NT2/D1 (cell line): ENCODE results near the gene KBTBD7.

Experiments
- SUZ12 ChIP-seq: IDR thresholded peaks from 2 replicates; pipeline ENCODE4 v1.6.1; 2011; ENCODE audit not compliant: insufficient read length, insufficient read depth; ENCODE audit errors: extremely low read depth
- YY1 ChIP-seq: IDR thresholded peaks from 2 replicates; pipeline ENCODE4 v1.6.1; 2011; ENCODE audit not compliant: insufficient read length, insufficient read depth
- ZNF274 ChIP-seq: IDR thresholded peaks from 2 replicates; pipeline ENCODE4 v1.6.1; 2011; ENCODE audit warnings: mild to moderate bottlenecking, low read depth, low read length

DNA sequence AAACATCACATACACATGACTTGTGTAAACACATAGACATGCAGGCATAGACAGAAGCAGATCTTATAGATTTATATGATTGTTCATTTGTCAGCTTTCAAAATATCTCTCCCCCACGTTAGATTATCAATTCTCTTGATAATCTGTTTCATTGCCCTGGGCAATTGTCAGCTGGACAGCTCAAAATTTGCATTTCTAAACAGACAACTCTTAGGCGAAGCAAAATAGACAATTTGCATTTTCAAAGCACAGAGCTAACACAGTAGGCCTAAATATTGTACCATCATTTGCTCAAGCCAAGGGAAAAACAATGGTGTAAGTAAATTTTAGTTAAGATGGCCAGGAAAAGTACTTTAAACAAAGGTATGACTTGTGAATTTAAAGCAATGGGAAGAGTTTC, 37.7 kb downstream of the KBTBD7 start:
- TF ChIP-seq YY1 (no peak), ZNF274 (no peak), SUZ12 (no peak)
